Measurements from ENCODE around the gene LCT. TPM values are rescaled to one million over a fixed set of nuclear protein-coding genes. Genes with fewer than 3 reads are reported as not detected.
"Not testable (repeated sequence)": the region's sequence is repeated elsewhere in the genome, so short reads cannot be mapped to it uniquely, and the experiment has no call there.

LCT gene
- total RNA-seq, 1 experiment from 2014 or later = 0.82 TPM

GRCh38 chr2:135812907-135813511 lies 24.0 kb downstream of the LCT start:
- no peaks in the 10 kb centered on the region for H3K9me3 Mint-ChIP-seq (ENCODE audit: unreplicated experiment)
- no TSS peak for BruUV-seq (replicated peaks)
- H3K27ac Mint-ChIP-seq (ENCODE audit: unreplicated experiment) = no peak overlapping the region
- Histone ChIP-seq H3K4me3 (ENCODE audit: low read depth, low read length) (no peak overlapping the region), H3K9me3 (no peaks in the 10 kb centered on the region; the same call in 1 of the 2 replicates), H3K4me1 (no peaks in the 10 kb centered on the region), H3K36me3 (ENCODE audit: control insufficient read depth, insufficient read depth, low read length) (no peaks in the 10 kb centered on the region), H3K27me3 (replicated peaks; ENCODE audit: control insufficient read depth, insufficient read depth, low read length) (no peaks in the 10 kb centered on the region; the same call in 1 of the 2 replicates)
- DNase-seq = no peak
- peaks cover 8% of the 10 kb centered on the region for H3K36me3 Mint-ChIP-seq (ENCODE audit: insufficient read depth, unreplicated experiment)
- H3K27me3 Mint-ChIP-seq (ENCODE audit: insufficient read depth, unreplicated experiment) = no peaks in the 10 kb centered on the region
- H3K4me3 Mint-ChIP-seq (ENCODE audit: unreplicated experiment) = no peak overlapping the region
- no peaks in the 10 kb centered on the region for H3K4me1 Mint-ChIP-seq (ENCODE audit: low read depth, unreplicated experiment)
- ChIA-PET POLR2A (no interaction called here), CTCF (no interaction called here)
- intact Hi-C loops (cut with micrococcal nuclease; ENCODE audit: unreplicated experiment) = no loop called here
- TF ChIP-seq, protein P1, sequence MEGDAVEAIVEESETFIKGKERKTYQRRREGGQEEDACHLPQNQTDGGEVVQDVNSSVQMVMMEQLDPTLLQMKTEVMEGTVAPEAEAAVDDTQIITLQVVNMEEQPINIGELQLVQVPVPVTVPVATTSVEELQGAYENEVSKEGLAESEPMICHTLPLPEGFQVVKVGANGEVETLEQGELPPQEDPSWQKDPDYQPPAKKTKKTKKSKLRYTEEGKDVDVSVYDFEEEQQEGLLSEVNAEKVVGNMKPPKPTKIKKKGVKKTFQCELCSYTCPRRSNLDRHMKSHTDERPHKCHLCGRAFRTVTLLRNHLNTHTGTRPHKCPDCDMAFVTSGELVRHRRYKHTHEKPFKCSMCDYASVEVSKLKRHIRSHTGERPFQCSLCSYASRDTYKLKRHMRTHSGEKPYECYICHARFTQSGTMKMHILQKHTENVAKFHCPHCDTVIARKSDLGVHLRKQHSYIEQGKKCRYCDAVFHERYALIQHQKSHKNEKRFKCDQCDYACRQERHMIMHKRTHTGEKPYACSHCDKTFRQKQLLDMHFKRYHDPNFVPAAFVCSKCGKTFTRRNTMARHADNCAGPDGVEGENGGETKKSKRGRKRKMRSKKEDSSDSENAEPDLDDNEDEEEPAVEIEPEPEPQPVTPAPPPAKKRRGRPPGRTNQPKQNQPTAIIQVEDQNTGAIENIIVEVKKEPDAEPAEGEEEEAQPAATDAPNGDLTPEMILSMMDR (IDR thresholded peaks at IDR 0.05; ENCODE audit: insufficient read depth in 1 of 2, low read depth in 1 of 2, low read length in 1 of 2, severe bottlenecking in 1 of 2, unreplicated experiment in 1 of 2) = no peak

DNA sequence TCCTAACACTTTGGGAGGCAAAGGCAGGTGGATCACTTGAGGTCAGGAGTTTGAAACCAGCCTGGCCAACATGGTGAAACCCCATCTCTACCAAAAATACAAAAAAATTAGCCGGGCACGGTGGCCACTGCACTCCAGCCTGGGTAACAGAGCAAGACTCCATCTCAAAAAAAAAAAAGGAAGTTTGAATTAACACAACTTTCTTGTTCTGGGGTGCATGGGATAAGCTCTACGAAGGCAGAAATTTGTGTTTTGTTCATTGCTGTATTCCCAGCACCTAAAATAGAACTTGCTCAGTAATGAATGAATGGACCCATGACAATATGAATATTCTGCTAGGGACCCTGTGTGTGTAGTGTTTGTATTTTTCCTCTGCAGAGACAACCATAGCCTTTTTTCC lies 29.1 kb downstream of the LCT start:
- CTCF ChIA-PET; H3K36me3 ChIP-seq (ENCODE audit: control insufficient read depth, insufficient read depth, low read length); intact Hi-C loops (cut with micrococcal nuclease; ENCODE audit: unreplicated experiment); H3K4me1 ChIP-seq; H3K4me3 Mint-ChIP-seq (ENCODE audit: unreplicated experiment); BruUV-seq (replicated peaks); H3K9me3 Mint-ChIP-seq (ENCODE audit: unreplicated experiment); H3K36me3 Mint-ChIP-seq (ENCODE audit: insufficient read depth, unreplicated experiment); H3K27me3 Mint-ChIP-seq (ENCODE audit: insufficient read depth, unreplicated experiment); H3K27me3 ChIP-seq (replicated peaks; ENCODE audit: control insufficient read depth, insufficient read depth, low read length); DNase-seq; H3K9me3 ChIP-seq; H3K4me1 Mint-ChIP-seq (ENCODE audit: low read depth, unreplicated experiment); POLR2A ChIA-PET; H3K27ac Mint-ChIP-seq (ENCODE audit: unreplicated experiment); H3K4me3 ChIP-seq (ENCODE audit: low read depth, low read length): not testable (repeated sequence)

DNA sequence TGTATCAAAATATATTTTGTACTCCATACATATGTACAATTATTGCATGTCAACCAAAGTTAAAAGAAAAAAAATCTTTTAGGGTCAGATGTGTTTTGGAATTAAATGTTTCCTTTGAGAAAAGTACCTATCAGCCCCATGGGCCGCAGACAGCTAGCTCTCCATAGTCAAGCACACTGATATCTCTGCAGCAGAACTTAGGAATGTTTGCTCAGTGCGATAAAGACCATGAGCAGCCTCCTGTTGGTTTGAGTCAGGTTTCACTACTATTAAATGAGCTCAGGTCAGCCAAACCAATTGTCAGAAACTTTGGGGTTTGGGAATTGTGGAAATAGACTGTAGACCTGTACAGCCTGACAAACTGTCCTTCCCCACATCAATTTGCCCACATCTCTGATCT lies 33.7 kb downstream of the LCT start:
- H3K9me3 Mint-ChIP-seq (ENCODE audit: unreplicated experiment) = no peaks in the 10 kb centered on the region
- Histone ChIP-seq H3K4me1 (peaks cover 9% of the 10 kb centered on the region), H3K4me3 (ENCODE audit: low read depth, low read length) (no peak overlapping the region), H3K9me3 (peaks cover 17% of the 10 kb centered on the region), H3K36me3 (ENCODE audit: control insufficient read depth, insufficient read depth, low read length) (no peaks in the 10 kb centered on the region), H3K27me3 (replicated peaks; ENCODE audit: control insufficient read depth, insufficient read depth, low read length) (no peaks in the 10 kb centered on the region)
- no TSS peak for BruUV-seq (replicated peaks)
- no peaks in the 10 kb centered on the region for H3K4me1 Mint-ChIP-seq (ENCODE audit: low read depth, unreplicated experiment)
- no peak overlapping the region for H3K4me3 Mint-ChIP-seq (ENCODE audit: unreplicated experiment)
- no peaks in the 10 kb centered on the region for H3K27me3 Mint-ChIP-seq (ENCODE audit: insufficient read depth, unreplicated experiment)
- no peak overlapping the region for H3K27ac Mint-ChIP-seq (ENCODE audit: unreplicated experiment)
- CTCF ChIA-PET = interaction anchor here (0.6 to 1.1 kb wide), 3 partner anchors 11 to 814 kb away, joined by 3 to 4 read pairs (median 3); no protein-coding TSS in a partner anchor
- intact Hi-C loops (cut with micrococcal nuclease; ENCODE audit: unreplicated experiment) = loop anchor here (1.0 to 2.0 kb wide), 2 partner anchors 28 to 798 kb away; no protein-coding TSS in a partner anchor
- H3K36me3 Mint-ChIP-seq (ENCODE audit: insufficient read depth, unreplicated experiment) = no peaks in the 10 kb centered on the region
- DNase-seq = peak; percentile 54 to 58
- POLR2A ChIA-PET = interaction anchor here (0.6 to 1.0 kb wide), 2 partner anchors 73 to 96 kb away, joined by 3 to 6 read pairs; partner anchors contain the start of gene MCM6
- TF ChIP-seq, protein P1 (IDR thresholded peaks at IDR 0.05; ENCODE audit: insufficient read depth in 1 of 2, low read depth in 1 of 2, low read length in 1 of 2, severe bottlenecking in 1 of 2, unreplicated experiment in 1 of 2) = no peak
